Forelimb muscle (tissue), 1 donor: ENCODE data around the gene KLF14. TPM values are rescaled to one million over a fixed set of nuclear protein-coding genes. Genes with fewer than 3 reads are reported as not detected.
"Not testable (repeated sequence)": the region's sequence is repeated elsewhere in the genome, so short reads cannot be mapped to it uniquely, and the experiment has no call there.

Source experiments
- DNase-seq: peaks from one replicate; pipeline ENCODE4 v3.0.0-alpha.2; 2013; ENCODE audit warnings: low read depth
- polyA plus RNA-seq: library from polyadenylated mRNA; unstranded; fragments of 120-200 nt; gene quantifications from one replicate; pipeline ENCODE4 v1.2.1, GENCODE V29; 2013; ENCODE audit not compliant: insufficient read length

Gene KLF14
- polyA plus RNA-seq, 1 donor, result 1.1 TPM

- DNase-seq, result no peak
These were observed 14.5 kb downstream of the KLF14 start for GRCh38 chr7:130719541-130719940.

GRCh38 chr7:130712416-130712815, 21.6 kb downstream of the KLF14 start:
- DNase-seq, result no peak

DNA sequence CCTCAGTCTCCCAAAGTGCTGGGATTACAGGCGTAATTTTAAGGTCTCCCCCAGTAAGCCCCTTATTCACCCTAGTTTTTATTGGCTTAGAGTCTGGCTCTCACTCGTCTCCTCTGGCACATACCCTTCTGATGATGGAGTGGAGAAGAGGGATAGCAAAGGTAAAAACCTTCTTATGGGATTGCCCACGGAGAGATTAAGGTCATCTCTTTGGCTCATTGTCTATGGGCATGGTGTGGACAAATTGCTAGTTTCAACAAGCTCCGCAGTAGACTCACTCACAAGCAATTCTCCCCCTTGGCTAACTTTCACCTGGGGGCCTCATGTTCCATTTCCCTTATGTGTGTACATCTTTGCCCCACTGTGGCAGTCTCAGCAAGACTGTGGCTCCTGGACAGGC, 25.2 kb downstream of the KLF14 start:
- DNase-seq, result no peak

DNA sequence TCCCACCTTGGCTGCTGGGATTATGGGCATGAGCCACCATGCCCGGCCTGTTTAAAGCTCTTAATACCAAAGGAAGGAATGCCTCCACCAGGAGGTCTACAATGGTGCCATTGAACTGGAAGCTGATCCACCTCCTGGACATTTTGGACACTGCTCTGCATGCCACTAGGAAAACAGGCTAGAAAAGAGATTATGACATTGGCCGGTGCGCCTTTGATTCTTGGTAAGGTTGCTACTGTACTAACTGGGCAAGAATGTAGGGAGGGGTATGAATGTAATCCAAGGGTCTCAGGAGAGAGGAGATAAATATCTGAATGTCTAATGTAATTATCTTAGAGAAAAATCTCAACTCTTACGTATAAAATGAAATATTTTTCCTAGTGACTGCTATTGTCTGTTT, 26.0 kb downstream of the KLF14 start:
- no peak for DNase-seq

DNA sequence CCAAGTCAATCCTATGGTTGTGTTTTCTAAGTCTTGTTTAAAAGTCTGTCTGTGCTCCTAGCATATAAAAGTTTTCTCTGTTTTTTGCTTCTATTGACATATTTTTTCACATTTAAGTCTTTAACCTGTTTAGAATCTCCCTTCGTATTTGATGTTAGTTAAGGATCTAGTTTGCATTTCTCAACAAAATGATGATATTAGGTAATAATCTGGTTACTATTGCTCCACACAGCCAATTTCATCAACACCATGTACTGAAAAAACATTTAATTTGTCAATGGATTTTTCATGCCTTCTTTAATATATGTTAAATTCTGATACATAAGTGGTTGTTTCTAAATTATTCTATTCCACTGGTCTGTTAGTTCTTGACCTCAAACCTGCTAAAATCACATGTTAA, 30.2 kb downstream of the KLF14 start:
- no peak for DNase-seq

GRCh38 chr7:130701650-130702049, 32.4 kb downstream of the KLF14 start:
- DNase-seq, result no peak

- no peak for DNase-seq
These were observed 33.2 kb downstream of the KLF14 start for GRCh38 chr7:130700760-130701159.

GRCh38 chr7:130699686-130700085, 34.3 kb downstream of the KLF14 start:
- no peak for DNase-seq

DNA sequence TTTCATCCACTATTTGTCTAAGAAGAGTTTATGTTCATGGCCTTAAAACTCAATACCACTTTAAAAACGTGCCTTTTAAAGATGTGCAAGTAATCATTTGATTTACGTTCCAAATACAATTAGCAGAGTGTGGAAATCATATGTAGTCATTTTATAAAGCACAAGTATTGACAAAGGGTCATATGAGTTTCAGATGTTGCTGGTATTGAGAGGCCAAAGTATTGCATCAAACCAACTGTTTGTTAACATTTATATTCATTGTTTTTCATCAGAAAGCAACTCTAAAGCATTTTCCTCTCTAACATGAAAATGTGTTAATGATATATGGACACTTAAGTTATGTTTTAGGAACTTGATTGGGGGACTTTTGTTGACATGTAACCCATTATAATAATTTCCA, 36.2 kb downstream of the KLF14 start:
- DNase-seq, result no peak

GRCh38 chr7:130695840-130696239, 38.2 kb downstream of the KLF14 start:
- DNase-seq, result no peak

DNA sequence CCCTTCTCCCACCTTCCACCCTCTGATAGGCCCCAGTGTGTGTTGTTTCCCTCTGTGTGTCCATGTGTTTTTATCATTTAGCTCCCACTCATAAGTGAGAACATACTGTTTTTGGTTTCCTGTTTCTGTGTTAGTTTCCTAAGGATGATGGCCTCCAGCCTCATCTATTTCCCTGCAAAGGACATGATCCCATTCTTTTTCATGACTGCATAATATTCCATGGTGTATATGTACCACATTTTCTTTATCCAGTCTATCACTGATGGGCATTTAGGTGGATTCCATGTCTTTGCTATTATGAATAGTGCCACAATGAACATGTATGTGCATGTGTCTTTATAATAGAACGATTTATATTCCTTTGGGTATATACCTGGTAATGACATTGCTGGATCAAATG, 41.6 kb downstream of the KLF14 start:
- not testable (repeated sequence) for DNase-seq

GRCh38 chr7:130689683-130690082, 44.3 kb downstream of the KLF14 start:
- no peak for DNase-seq

- DNase-seq, result no peak
These were observed 51.0 kb downstream of the KLF14 start for GRCh38 chr7:130683026-130683425.

Other genes starting within 250 kb of the KLF14 start
- 810 TPM for gene MEST, start 242.1 kb downstream of the KLF14 start, polyA plus RNA-seq
- gene COPG2, start 65.5 kb downstream of the KLF14 start, polyA plus RNA-seq, result 44.1 TPM
- 0.10 TPM for gene TSGA13, start 47.7 kb downstream of the KLF14 start, polyA plus RNA-seq